ENCODE data around the gene POU2AF1. TPM values are rescaled to one million over a fixed set of nuclear protein-coding genes. Genes with fewer than 3 reads are reported as not detected.

POU2AF1 gene
- total RNA-seq, 1 experiment from 2014 or later, result 0.22 TPM

GRCh38 chr11:111418436-111418787, 39.3 kb upstream of the POU2AF1 start:
- no peak overlapping the region for H3K27ac Mint-ChIP-seq
- POLR2A ChIA-PET, result no interaction called here
- DNase-seq (ENCODE audit: low spot score), result no peak
- 0 out of 2 replicates have a peak, but pooled peaks cover 3% of the 10 kb centered on the region for H3K9me3 Mint-ChIP-seq
- no peaks in the 10 kb centered on the region for H3K27me3 Mint-ChIP-seq (ENCODE audit: low read depth)
- CTCF ChIA-PET, result interaction anchor here (1.4 to 2.6 kb wide), 2 partner anchors 10 to 14 kb away, joined by 3 to 15 read pairs; no protein-coding TSS in a partner anchor
- no peaks in the 10 kb centered on the region for H3K36me3 Mint-ChIP-seq
- TF ChIP-seq ATF1 (CRISPR knock-in tag; IDR thresholded peaks at IDR 0.05) (no peak), CTCF (IDR thresholded peaks at IDR 0.05) (no peak), ZNF281 (CRISPR knock-in tag; IDR thresholded peaks at IDR 0.05) (no peak), FOXK1 (CRISPR knock-in tag; IDR thresholded peaks at IDR 0.05) (no peak), FOXJ3 (CRISPR knock-in tag; IDR thresholded peaks at IDR 0.05; ENCODE audit: borderline replicate concordance) (no peak), GRHL2 (CRISPR knock-in tag; IDR thresholded peaks at IDR 0.05; ENCODE audit: insufficient replicate concordance, severe bottlenecking) (no peak), ZNF317 (CRISPR knock-in tag; IDR thresholded peaks at IDR 0.05; ENCODE audit: borderline replicate concordance, low read depth) (no peak), ATF6 (CRISPR knock-in tag; IDR thresholded peaks at IDR 0.05) (no peak), TEAD4 (CRISPR knock-in tag; IDR thresholded peaks at IDR 0.05) (no peak), ETV6 (CRISPR knock-in tag; IDR thresholded peaks at IDR 0.05) (no peak), RORB (CRISPR knock-in tag; IDR thresholded peaks at IDR 0.05) (no peak), CDX4 (CRISPR knock-in tag; IDR thresholded peaks at IDR 0.05; ENCODE audit: borderline replicate concordance) (no peak), E2F5 (CRISPR knock-in tag; IDR thresholded peaks at IDR 0.05) (no peak), PREB (CRISPR knock-in tag; IDR thresholded peaks at IDR 0.05; ENCODE audit: borderline replicate concordance) (no peak), RELA (CRISPR knock-in tag; IDR thresholded peaks at IDR 0.05; ENCODE audit: borderline replicate concordance) (no peak), MAX (CRISPR knock-in tag; IDR thresholded peaks at IDR 0.05) (no peak)
- ATAC-seq, result no peak
- peaks cover 9% of the 10 kb centered on the region for H3K4me1 Mint-ChIP-seq
- H3K4me3 Mint-ChIP-seq, result no peak overlapping the region
